Activated CD8-positive, alpha-beta T cell treated with anti-CD3 and anti-CD28 coated beads, Interleukin-2, amount 10 ng/mL, durations not matched to agents 7 days and 5 days (primary cell): ENCODE data around the gene PCBD1. TPM values are rescaled to one million over a fixed set of nuclear protein-coding genes. Genes with fewer than 3 reads are reported as not detected.

Source experiments
- ATAC-seq: fragments of 150-1000 bp; cut with Tn5 transposase; one replicate; pipeline ENCODE4 v1.10.0; 2021; ENCODE audit warnings: moderate library complexity
- CTCF ChIA-PET: fragments of 350-600 bp; sonication (Branson Sonifier 250); formaldehyde crosslinking; loops from one replicate; lab custom pipeline; 2021; ENCODE audit warnings: antibody characterized with exemption; lab: Charles Lee
- POLR2A ChIA-PET: fragments of 350-600 bp; sonication (Branson Sonifier 250); formaldehyde crosslinking; loops from one replicate; lab custom pipeline; 2021; ENCODE audit warnings: antibody characterized with exemption; lab: Charles Lee
- DNase-seq: peaks from one replicate; pipeline ENCODE4 v3.0.0-alpha.2; 2020
- H3K27ac Mint-ChIP-seq: one replicate; pipeline ENCODE4 v1.8.0; 2021; ENCODE audit warnings: mild to moderate bottlenecking, mixed read lengths
- H3K27me3 Mint-ChIP-seq: one replicate; pipeline ENCODE4 v1.8.0; 2021; ENCODE audit warnings: low read depth, mixed read lengths
- H3K36me3 Mint-ChIP-seq: one replicate; pipeline ENCODE4 v1.8.0; 2021; ENCODE audit warnings: low read depth, mixed read lengths
- H3K4me1 Mint-ChIP-seq: one replicate; pipeline ENCODE4 v1.8.0; 2021; ENCODE audit warnings: low read depth, mixed read lengths
- H3K4me3 Mint-ChIP-seq: one replicate; pipeline ENCODE4 v1.8.0; 2021; ENCODE audit warnings: mild to moderate bottlenecking, mixed read lengths
- H3K9me3 Mint-ChIP-seq: one replicate; pipeline ENCODE4 v1.8.0; 2022; ENCODE audit warnings: mixed read lengths; ENCODE audit not compliant: insufficient read depth
- total RNA-seq, 2 experiments: library from RNA; stranded (reverse); gene quantifications; one replicate each; pipeline ENCODE4 v1.2.3, GENCODE V29; 2021

PCBD1 gene
- total RNA-seq, 2 experiments from 2014 or later: 28.6 to 31.7 TPM

DNA sequence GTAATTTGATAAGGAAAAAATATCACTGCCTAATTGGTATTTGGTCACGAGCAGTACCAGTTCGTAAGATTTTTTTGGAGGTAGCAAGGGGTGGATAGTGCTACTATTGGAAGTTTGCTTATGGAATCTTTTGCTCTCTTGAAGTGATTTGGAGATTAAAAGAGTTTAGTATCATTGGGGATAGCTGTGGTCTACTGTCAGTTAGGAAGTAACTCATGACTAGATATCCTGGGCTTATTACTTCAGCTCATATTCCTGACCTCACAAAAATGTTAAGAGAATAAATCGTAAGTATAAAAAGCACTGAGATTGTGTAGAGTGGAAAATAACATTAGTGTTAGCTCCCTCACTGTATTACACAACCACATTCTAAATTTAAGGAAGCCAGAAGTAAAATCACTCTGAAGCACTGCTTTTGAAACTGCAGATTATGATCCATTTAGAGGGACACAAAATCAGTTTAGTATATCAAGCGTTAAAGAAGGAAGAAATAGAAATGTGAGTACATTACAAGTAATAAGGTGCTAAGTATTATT, 50.0 kb downstream of the PCBD1 start:
- ATAC-seq (no peak), DNase-seq (no peak)
- Mint-ChIP-seq H3K4me1 (peaks cover 14% of the 10 kb centered on the region), H3K27ac (no peak overlapping the region), H3K4me3 (no peak overlapping the region), H3K27me3 (no peaks in the 10 kb centered on the region), H3K9me3 (peaks cover 7% of the 10 kb centered on the region), H3K36me3 (peaks cover 29% of the 10 kb centered on the region)
- ChIA-PET POLR2A (interaction anchor here (0.5 kb wide), 1 partner anchor 304 kb away, joined by 3 read pairs; no protein-coding TSS in a partner anchor), CTCF (interaction anchor here (1.0 kb wide), 1 partner anchor 23 kb away, joined by 3 read pairs; no protein-coding TSS in a partner anchor)

- Mint-ChIP-seq H3K27ac (no peak overlapping the region), H3K4me3 (no peak overlapping the region), H3K9me3 (peaks cover 7% of the 10 kb centered on the region), H3K27me3 (no peaks in the 10 kb centered on the region), H3K36me3 (peaks cover 29% of the 10 kb centered on the region), H3K4me1 (peaks cover 20% of the 10 kb centered on the region)
- ATAC-seq (no peak), DNase-seq (no peak)
- CTCF ChIA-PET: interaction anchor here (1.0 kb wide), 1 partner anchor 23 kb away, joined by 3 read pairs; no protein-coding TSS in a partner anchor
- POLR2A ChIA-PET: no interaction called here
These were observed 50.7 kb downstream of the PCBD1 start for GRCh38 chr10:70837660-70838059.

- Mint-ChIP-seq H3K4me1 (peaks cover 14% of the 10 kb centered on the region), H3K36me3 (peaks cover 24% of the 10 kb centered on the region), H3K27ac (no peak overlapping the region), H3K4me3 (no peak overlapping the region), H3K27me3 (no peaks in the 10 kb centered on the region), H3K9me3 (no peaks in the 10 kb centered on the region)
- DNase-seq (no peak), ATAC-seq (no peak)
- ChIA-PET CTCF (no interaction called here), POLR2A (no interaction called here)
These were observed 52.0 kb downstream of the PCBD1 start for GRCh38 chr10:70836319-70836718.

- no peak overlapping the region for H3K27ac Mint-ChIP-seq
- peaks cover 7% of the 10 kb centered on the region for H3K4me1 Mint-ChIP-seq
- no peaks in the 10 kb centered on the region for H3K9me3 Mint-ChIP-seq
- ChIA-PET CTCF (no interaction called here), POLR2A (no interaction called here)
- H3K4me3 Mint-ChIP-seq: no peak overlapping the region
- peaks cover 21% of the 10 kb centered on the region for H3K36me3 Mint-ChIP-seq
- ATAC-seq: no peak
- no peak for DNase-seq
- no peaks in the 10 kb centered on the region for H3K27me3 Mint-ChIP-seq
These were observed 53.8 kb downstream of the PCBD1 start for GRCh38 chr10:70834441-70835151.

- DNase-seq: no peak
- CTCF ChIA-PET: interaction anchor here (1.3 kb wide), 1 partner anchor 17 kb away, joined by 4 read pairs; no protein-coding TSS in a partner anchor
- Mint-ChIP-seq H3K4me1 (peaks cover 7% of the 10 kb centered on the region), H3K36me3 (peaks cover 21% of the 10 kb centered on the region), H3K27me3 (no peaks in the 10 kb centered on the region), H3K4me3 (no peak overlapping the region), H3K9me3 (no peaks in the 10 kb centered on the region), H3K27ac (no peak overlapping the region)
- POLR2A ChIA-PET: no interaction called here
- no peak for ATAC-seq
These were observed 54.3 kb downstream of the PCBD1 start for GRCh38 chr10:70834021-70834420.

- peaks cover 7% of the 10 kb centered on the region for H3K4me1 Mint-ChIP-seq
- no peaks in the 10 kb centered on the region for H3K27me3 Mint-ChIP-seq
- POLR2A ChIA-PET: interaction anchor here (1.5 kb wide), 1 partner anchor 17 kb away, joined by 6 read pairs; the partner anchor contains the start of gene SGPL1
- H3K9me3 Mint-ChIP-seq: no peaks in the 10 kb centered on the region
- CTCF ChIA-PET: interaction anchor here (0.9 to 1.3 kb wide), 4 partner anchors 9 to 19 kb away, joined by 3 to 4 read pairs (median 3); no protein-coding TSS in a partner anchor
- no peak overlapping the region for H3K4me3 Mint-ChIP-seq
- ATAC-seq (no peak), DNase-seq (no peak)
- H3K27ac Mint-ChIP-seq: no peak overlapping the region
- H3K36me3 Mint-ChIP-seq: peaks cover 21% of the 10 kb centered on the region
These were observed 54.8 kb downstream of the PCBD1 start for GRCh38 chr10:70833601-70834000.

Other genes starting within 250 kb of the PCBD1 start
- under 1 TPM in 1 of 2 experiments, not detected in 1; 0.05 TPM for gene ADAMTS14, start 216.1 kb downstream of the PCBD1 start, total RNA-seq
- gene TBATA, start 103.2 kb downstream of the PCBD1 start, total RNA-seq: not detected
- gene SGPL1, start 72.6 kb downstream of the PCBD1 start, total RNA-seq: 10 to 100 TPM; 22.2 to 28.0 TPM